Gastroesophageal sphincter (tissue), 4 donors: ENCODE data around the gene PF4V1. TPM values are rescaled to one million over a fixed set of nuclear protein-coding genes. Genes with fewer than 3 reads are reported as not detected.

ENCODE experiments used
- ATAC-seq: fragments of 150-250 bp; one replicate; pipeline ENCODE4 v1.9.1; 2016; ENCODE audit warnings: mild to moderate bottlenecking, moderate library complexity
- H3K27ac ChIP-seq, 4 donors: fragments of 200-600 bp; sonication (generic) in 3 of 4; 1 replicate in 3 of 4; 2 replicates in 1 of 4; pipeline ENCODE4 v1.5.1; 2016 to 2019
- H3K27me3 ChIP-seq: fragments of 200-600 bp; sonication (generic); one replicate; pipeline ENCODE4 v1.5.1; 2019
- H3K36me3 ChIP-seq, 2 donors: fragments of 200-600 bp; sonication (generic); one replicate each; pipeline ENCODE4 v1.5.1; 2019; ENCODE audit warnings: control low read depth in 1 of 2
- H3K4me1 ChIP-seq, 3 donors: fragments of 200-600 bp; sonication (generic); 1 replicate in 2 of 3; 2 replicates in 1 of 3; pipeline ENCODE4 v1.5.1; 2016 to 2019; ENCODE audit warnings: control low read depth in 2 of 3
- H3K4me3 ChIP-seq, 2 donors: fragments of 200-600 bp; sonication (generic); one replicate each; pipeline ENCODE4 v1.5.1; 2019; ENCODE audit warnings: mild to moderate bottlenecking in 1 of 2, moderate library complexity in 1 of 2
- H3K9me3 ChIP-seq, 3 donors: fragments of 200-600 bp; sonication (generic); one replicate each; pipeline ENCODE4 v1.5.1; 2017 to 2019; ENCODE audit warnings: control low read depth in 2 of 3
- CTCF ChIP-seq, 4 experiments: fragments of 200-600 bp in 2 of 4; fragments of 450-650 bp in 2 of 4; sonication (generic) in 1 of 4; IDR thresholded peaks; one replicate each; pipeline ENCODE4 v1.5.1; 2017 to 2019; ENCODE audit warnings: antibody characterized with exemption in 4 of 4, mild to moderate bottlenecking in 2 of 4, moderate library complexity in 2 of 4
- EP300 ChIP-seq: sonication (generic); formaldehyde crosslinking; IDR thresholded peaks from one replicate; pipeline ENCODE4 v1.6.1; 2017; ENCODE audit warnings: antibody characterized with exemption, mild to moderate bottlenecking
- POLR2A ChIP-seq, 2 donors: fragments of 450-650 bp; IDR thresholded peaks; one replicate each; pipeline ENCODE4 v1.6.1; 2017; ENCODE audit warnings: antibody characterized with exemption in 2 of 2, mild to moderate bottlenecking in 2 of 2, moderate library complexity in 1 of 2
- POLR2AphosphoS5 ChIP-seq: sonication (generic); formaldehyde crosslinking; IDR thresholded peaks from one replicate; pipeline ENCODE4 v1.6.1; 2017; ENCODE audit warnings: antibody characterized with exemption
- WGBS, 2 donors: methylation state at CpG; one replicate each; pipeline ENCODE4 v1.1.5; 2018; ENCODE audit warnings: low coverage in 1 of 2; 5-methylcytosine and 5-hydroxymethylcytosine counted together
- total RNA-seq, 4 donors: library from RNA; depleted of rRNA; stranded (reverse); fragments of >200 nt; gene quantifications; one replicate each; pipeline ENCODE4 v1.1.0, GENCODE V29; 2016

PF4V1 gene
- total RNA-seq, 4 donors from 2014 or later, result not detected

GRCh38 chr4:73816814-73817213 lies 36.3 kb upstream of the PF4V1 start:
- TF ChIP-seq POLR2A (IDR thresholded peaks at IDR 0.05) (no peak), POLR2AphosphoS5 (no peak), EP300 (no peak), CTCF (IDR thresholded peaks at IDR 0.05) (no peak)
- Histone ChIP-seq H3K4me3 (no peak overlapping the region), H3K36me3 (no peaks in the 10 kb centered on the region), H3K4me1 (no peaks in the 10 kb centered on the region), H3K27me3 (no peaks in the 10 kb centered on the region), H3K27ac (no peak overlapping the region), H3K9me3 (no peaks in the 10 kb centered on the region)
- 37 to 39% methylated on average over 2 to 3 of the region's 3 CpGs for WGBS, 2 donors
- ATAC-seq, result peak; percentile 67

GRCh38 chr4:73817341-73817740 lies 35.8 kb upstream of the PF4V1 start:
- no peaks in the 10 kb centered on the region for H3K9me3 ChIP-seq
- H3K4me1 ChIP-seq, result no peaks in the 10 kb centered on the region
- TF ChIP-seq CTCF (IDR thresholded peaks at IDR 0.05) (no peak), EP300 (no peak), POLR2AphosphoS5 (no peak), POLR2A (IDR thresholded peaks at IDR 0.05) (no peak)
- no peak for ATAC-seq
- H3K4me3 ChIP-seq, result no peak overlapping the region
- H3K36me3 ChIP-seq, result no peaks in the 10 kb centered on the region
- no peaks in the 10 kb centered on the region for H3K27me3 ChIP-seq
- 57 to 67% methylated on average over 1 of the region's 1 CpG for WGBS, 2 donors
- no peak overlapping the region for H3K27ac ChIP-seq

GRCh38 chr4:73821325-73821724 lies 31.8 kb upstream of the PF4V1 start:
- TF ChIP-seq CTCF (IDR thresholded peaks at IDR 0.05) (no peak), POLR2A (IDR thresholded peaks at IDR 0.05) (no peak), EP300 (no peak), POLR2AphosphoS5 (no peak)
- Histone ChIP-seq H3K36me3 (no peaks in the 10 kb centered on the region), H3K9me3 (no peaks in the 10 kb centered on the region), H3K27ac (no peak overlapping the region), H3K4me3 (no peak overlapping the region), H3K4me1 (no peaks in the 10 kb centered on the region), H3K27me3 (no peaks in the 10 kb centered on the region)
- 76% methylated on average over 4 of the region's 4 CpGs for WGBS, 2 donors
- no peak for ATAC-seq

- TF ChIP-seq EP300 (no peak), POLR2AphosphoS5 (no peak), POLR2A (IDR thresholded peaks at IDR 0.05) (no peak), CTCF (IDR thresholded peaks at IDR 0.05) (no peak)
- H3K9me3 ChIP-seq, result peaks cover 0 to 6% (median 0%) of the 10 kb centered on the region in 3 donors
- no peaks in the 10 kb centered on the region for H3K36me3 ChIP-seq
- H3K27me3 ChIP-seq, result no peaks in the 10 kb centered on the region
- H3K4me1 ChIP-seq, result no peaks in the 10 kb centered on the region
- H3K4me3 ChIP-seq, result no peak overlapping the region
- H3K27ac ChIP-seq, result no peak overlapping the region
- ATAC-seq, result no peak
- 76 to 89% methylated on average over 2 to 3 of the region's 3 CpGs for WGBS, 2 donors
These were observed 30.7 kb upstream of the PF4V1 start for GRCh38 chr4:73822389-73822788.

GRCh38 chr4:73822812-73823504 lies 30.1 kb upstream of the PF4V1 start:
- no peaks in the 10 kb centered on the region for H3K36me3 ChIP-seq
- no peaks in the 10 kb centered on the region for H3K27me3 ChIP-seq
- no peak for ATAC-seq
- TF ChIP-seq POLR2AphosphoS5 (no peak), CTCF (IDR thresholded peaks at IDR 0.05) (no peak), POLR2A (IDR thresholded peaks at IDR 0.05) (no peak), EP300 (no peak)
- H3K4me1 ChIP-seq, result no peaks in the 10 kb centered on the region
- peaks cover 0 to 12% (median 0%) of the 10 kb centered on the region in 3 donors for H3K9me3 ChIP-seq
- no peak overlapping the region for H3K4me3 ChIP-seq
- H3K27ac ChIP-seq, result no peak overlapping the region
